Loucy (cell line): ENCODE results near the gene BICRA.

Experiments
- EZH2phosphoT487 ChIP-seq: fragments of 200-600 bp; IDR thresholded peaks from 2 replicates; pipeline ENCODE4 v1.6.1; 2018; ENCODE audit warnings: antibody characterized with exemption, mild to moderate bottlenecking, moderate library complexity, borderline replicate concordance
- TF ChIP-seq, protein P1 (sequence below): fragments of 200-600 bp; sonication (generic); conservative IDR thresholded peaks from 2 replicates; pipeline ENCODE4 v1.5.1; 2014; ENCODE audit warnings: mild to moderate bottlenecking, antibody characterized with exemption, low read length

DNA sequence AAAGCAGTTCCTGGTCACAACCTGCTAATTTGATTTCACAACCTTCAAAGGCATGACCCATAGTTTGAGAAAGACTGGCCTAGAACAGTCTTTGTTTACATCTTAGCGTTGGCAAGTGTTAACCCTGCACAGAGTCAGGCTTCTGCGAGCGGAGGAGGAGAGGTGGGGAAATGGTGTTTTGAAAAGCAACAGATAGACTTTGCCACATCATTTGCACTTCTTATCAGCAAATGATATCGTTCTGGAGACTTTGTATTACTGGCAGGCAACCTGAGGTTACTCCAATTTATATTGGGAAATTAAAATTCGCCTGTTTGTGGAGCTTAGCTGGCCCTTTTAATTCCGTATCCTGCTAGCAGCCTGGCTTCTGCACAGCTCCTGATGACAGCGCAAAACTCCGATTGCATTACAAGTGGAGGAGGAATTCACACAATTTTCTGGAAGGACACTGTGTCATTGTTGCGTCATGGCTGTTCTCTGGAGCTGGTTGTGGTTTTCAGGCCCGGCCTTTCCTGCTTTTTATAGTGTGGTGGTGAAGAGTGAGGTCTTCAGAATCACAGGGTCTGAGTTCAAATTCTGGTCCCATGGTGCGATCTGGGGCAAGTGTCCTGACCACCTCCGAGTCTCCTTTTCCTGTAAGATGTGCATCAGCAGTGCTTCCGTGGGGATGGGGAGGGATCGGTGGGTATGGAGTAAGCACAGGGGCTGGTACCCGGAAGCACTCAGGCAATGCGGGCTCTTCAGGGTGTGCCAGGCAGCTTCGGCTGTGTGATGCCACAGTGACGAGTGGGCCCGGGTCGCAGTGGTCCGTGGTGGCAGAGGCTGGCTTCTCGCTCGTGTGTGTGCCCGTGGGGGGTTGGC lies 55.2 kb downstream of the BICRA start:
- TF ChIP-seq, protein P1, sequence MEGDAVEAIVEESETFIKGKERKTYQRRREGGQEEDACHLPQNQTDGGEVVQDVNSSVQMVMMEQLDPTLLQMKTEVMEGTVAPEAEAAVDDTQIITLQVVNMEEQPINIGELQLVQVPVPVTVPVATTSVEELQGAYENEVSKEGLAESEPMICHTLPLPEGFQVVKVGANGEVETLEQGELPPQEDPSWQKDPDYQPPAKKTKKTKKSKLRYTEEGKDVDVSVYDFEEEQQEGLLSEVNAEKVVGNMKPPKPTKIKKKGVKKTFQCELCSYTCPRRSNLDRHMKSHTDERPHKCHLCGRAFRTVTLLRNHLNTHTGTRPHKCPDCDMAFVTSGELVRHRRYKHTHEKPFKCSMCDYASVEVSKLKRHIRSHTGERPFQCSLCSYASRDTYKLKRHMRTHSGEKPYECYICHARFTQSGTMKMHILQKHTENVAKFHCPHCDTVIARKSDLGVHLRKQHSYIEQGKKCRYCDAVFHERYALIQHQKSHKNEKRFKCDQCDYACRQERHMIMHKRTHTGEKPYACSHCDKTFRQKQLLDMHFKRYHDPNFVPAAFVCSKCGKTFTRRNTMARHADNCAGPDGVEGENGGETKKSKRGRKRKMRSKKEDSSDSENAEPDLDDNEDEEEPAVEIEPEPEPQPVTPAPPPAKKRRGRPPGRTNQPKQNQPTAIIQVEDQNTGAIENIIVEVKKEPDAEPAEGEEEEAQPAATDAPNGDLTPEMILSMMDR: no peak
- TF ChIP-seq EZH2phosphoT487: no peak
